NB4 (cell line): ENCODE results near the gene NLRP11.

Source experiments
- CTCF ChIP-seq: IDR thresholded peaks from one replicate; pipeline ENCODE4 v1.5.1; 2012; ENCODE audit warnings: low read depth, low read length
- POLR2A ChIP-seq: IDR thresholded peaks from 2 replicates; pipeline ENCODE4 v1.6.1; 2011; ENCODE audit warnings: mild to moderate bottlenecking; ENCODE audit not compliant: insufficient read length; ENCODE audit errors: extremely low read depth

GRCh38 chr19:55811340-55811739, 20.5 kb downstream of the NLRP11 start:
- TF ChIP-seq POLR2A, result no peak
- TF ChIP-seq CTCF, result no peak
